ENCODE data around the gene DLGAP1.

DNA sequence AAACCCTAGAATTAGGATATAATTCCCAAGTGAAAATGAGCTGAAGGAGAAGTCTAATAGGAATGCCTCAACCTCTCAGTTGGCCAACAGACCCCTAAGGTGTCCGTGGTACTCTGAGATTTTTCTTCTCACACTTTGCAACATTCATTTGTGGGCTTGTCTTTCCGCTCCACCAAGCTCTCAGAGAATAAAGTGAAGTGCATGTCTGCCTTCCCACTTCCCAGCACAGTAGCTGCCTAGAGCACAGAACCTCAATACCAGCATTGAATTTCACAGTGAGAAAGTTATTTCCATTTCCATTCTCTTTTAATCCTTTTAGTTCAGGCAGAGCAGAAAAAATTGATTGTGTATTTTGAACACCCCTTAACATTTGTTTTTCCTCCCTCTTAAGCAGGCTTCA lies 553.3 kb downstream of the DLGAP1 start:
- TF ChIP-seq ZNF292 (tag by site-specific recombination; IDR thresholded peaks at IDR 0.05; ENCODE audit: borderline replicate concordance, low read depth) (no peak), ZNF138 (tag by site-specific recombination; IDR thresholded peaks at IDR 0.05; ENCODE audit: borderline replicate concordance) (no peak), ZNF202 (tag by site-specific recombination; IDR thresholded peaks at IDR 0.05; ENCODE audit: borderline replicate concordance) (no peak), ZNF148 (tag by site-specific recombination; IDR thresholded peaks at IDR 0.05; ENCODE audit: borderline replicate concordance) (no peak), ZNF707 (tag by site-specific recombination; IDR thresholded peaks at IDR 0.05) (no peak), ZNF555 (tag by site-specific recombination; conservative IDR thresholded peaks at IDR 0.05) (no peak), ZNF704 (tag by site-specific recombination; IDR thresholded peaks at IDR 0.05) (no peak), KLF16 (tag by site-specific recombination; IDR thresholded peaks at IDR 0.05) (no peak), SALL2 (tag by site-specific recombination; IDR thresholded peaks at IDR 0.05; ENCODE audit: borderline replicate concordance) (no peak), SP2 (tag by site-specific recombination; IDR thresholded peaks at IDR 0.05) (no peak)
- TF ChIP-seq, protein P1, sequence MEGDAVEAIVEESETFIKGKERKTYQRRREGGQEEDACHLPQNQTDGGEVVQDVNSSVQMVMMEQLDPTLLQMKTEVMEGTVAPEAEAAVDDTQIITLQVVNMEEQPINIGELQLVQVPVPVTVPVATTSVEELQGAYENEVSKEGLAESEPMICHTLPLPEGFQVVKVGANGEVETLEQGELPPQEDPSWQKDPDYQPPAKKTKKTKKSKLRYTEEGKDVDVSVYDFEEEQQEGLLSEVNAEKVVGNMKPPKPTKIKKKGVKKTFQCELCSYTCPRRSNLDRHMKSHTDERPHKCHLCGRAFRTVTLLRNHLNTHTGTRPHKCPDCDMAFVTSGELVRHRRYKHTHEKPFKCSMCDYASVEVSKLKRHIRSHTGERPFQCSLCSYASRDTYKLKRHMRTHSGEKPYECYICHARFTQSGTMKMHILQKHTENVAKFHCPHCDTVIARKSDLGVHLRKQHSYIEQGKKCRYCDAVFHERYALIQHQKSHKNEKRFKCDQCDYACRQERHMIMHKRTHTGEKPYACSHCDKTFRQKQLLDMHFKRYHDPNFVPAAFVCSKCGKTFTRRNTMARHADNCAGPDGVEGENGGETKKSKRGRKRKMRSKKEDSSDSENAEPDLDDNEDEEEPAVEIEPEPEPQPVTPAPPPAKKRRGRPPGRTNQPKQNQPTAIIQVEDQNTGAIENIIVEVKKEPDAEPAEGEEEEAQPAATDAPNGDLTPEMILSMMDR (tag by site-specific recombination; IDR thresholded peaks at IDR 0.05) = no peak
- TF ChIP-seq, protein P2, sequence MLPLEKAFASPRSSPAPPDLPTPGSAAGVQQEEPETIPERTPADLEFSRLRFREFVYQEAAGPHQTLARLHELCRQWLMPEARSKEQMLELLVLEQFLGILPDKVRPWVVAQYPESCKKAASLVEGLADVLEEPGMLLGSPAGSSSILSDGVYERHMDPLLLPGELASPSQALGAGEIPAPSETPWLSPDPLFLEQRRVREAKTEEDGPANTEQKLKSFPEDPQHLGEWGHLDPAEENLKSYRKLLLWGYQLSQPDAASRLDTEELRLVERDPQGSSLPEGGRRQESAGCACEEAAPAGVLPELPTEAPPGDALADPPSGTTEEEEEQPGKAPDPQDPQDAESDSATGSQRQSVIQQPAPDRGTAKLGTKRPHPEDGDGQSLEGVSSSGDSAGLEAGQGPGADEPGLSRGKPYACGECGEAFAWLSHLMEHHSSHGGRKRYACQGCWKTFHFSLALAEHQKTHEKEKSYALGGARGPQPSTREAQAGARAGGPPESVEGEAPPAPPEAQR (tag by site-specific recombination; IDR thresholded peaks at IDR 0.05) = no peak
- TF ChIP-seq, protein P3, sequence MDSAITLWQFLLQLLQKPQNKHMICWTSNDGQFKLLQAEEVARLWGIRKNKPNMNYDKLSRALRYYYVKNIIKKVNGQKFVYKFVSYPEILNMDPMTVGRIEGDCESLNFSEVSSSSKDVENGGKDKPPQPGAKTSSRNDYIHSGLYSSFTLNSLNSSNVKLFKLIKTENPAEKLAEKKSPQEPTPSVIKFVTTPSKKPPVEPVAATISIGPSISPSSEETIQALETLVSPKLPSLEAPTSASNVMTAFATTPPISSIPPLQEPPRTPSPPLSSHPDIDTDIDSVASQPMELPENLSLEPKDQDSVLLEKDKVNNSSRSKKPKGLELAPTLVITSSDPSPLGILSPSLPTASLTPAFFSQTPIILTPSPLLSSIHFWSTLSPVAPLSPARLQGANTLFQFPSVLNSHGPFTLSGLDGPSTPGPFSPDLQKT (IDR thresholded peaks at IDR 0.05; ENCODE audit: borderline replicate concordance, low read depth, low read length) = no peak
- TF ChIP-seq, protein P4, sequence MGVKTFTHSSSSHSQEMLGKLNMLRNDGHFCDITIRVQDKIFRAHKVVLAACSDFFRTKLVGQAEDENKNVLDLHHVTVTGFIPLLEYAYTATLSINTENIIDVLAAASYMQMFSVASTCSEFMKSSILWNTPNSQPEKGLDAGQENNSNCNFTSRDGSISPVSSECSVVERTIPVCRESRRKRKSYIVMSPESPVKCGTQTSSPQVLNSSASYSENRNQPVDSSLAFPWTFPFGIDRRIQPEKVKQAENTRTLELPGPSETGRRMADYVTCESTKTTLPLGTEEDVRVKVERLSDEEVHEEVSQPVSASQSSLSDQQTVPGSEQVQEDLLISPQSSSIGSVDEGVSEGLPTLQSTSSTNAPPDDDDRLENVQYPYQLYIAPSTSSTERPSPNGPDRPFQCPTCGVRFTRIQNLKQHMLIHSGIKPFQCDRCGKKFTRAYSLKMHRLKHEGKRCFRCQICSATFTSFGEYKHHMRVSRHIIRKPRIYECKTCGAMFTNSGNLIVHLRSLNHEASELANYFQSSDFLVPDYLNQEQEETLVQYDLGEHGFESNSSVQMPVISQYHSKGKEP (tag by site-specific recombination; IDR thresholded peaks at IDR 0.05) = no peak
